ENCODE measurements around the gene SHISA5. TPM values are rescaled to one million over a fixed set of nuclear protein-coding genes. Genes with fewer than 3 reads are reported as not detected.

Gene SHISA5
- total and polyA plus RNA-seq, 10 of the 15 experiments (the other 5 are each of a cell fraction or from before 2014, with no cell fraction given), result 17.1 to 148 (median 67.3) TPM

GRCh38 chr3:48446425-48447193 is 57.4 kb downstream of the SHISA5 start, which contains the start of gene ATRIP (continued):
- TF ChIP-seq SKIL (IDR thresholded peaks at IDR 0.05; ENCODE audit: low read depth, poor library complexity, severe bottlenecking) (no peak), STAT3 (IDR thresholded peaks at IDR 0.05; ENCODE audit: low read depth, low read length) (no peak), GATAD2B (conservative IDR thresholded peaks at IDR 0.05; ENCODE audit: low read depth) (no peak; the same call in none of the 2 replicates), ZNF274 (IDR thresholded peaks at IDR 0.05; ENCODE audit: insufficient read depth, insufficient read length) (no peak), RBBP5 (conservative IDR thresholded peaks at IDR 0.05) (0 out of 2 replicates have a peak, but pooled peaks have one; percentile 20), CBX3 (IDR thresholded peaks at IDR 0.05; ENCODE audit: borderline replicate concordance, low read depth) (no peak)

GRCh38 chr3:48446043-48446424 is 57.9 kb downstream of the SHISA5 start:
- BruUV-seq (replicated peaks), result TSS peak; percentile 89
- Histone ChIP-seq H4K20me1 (ENCODE audit: control insufficient read depth, insufficient read depth) (no peaks in the 10 kb centered on the region), H3K79me2 (ENCODE audit: control insufficient read depth, insufficient read depth, low read length) (peaks cover 41% of the 10 kb centered on the region), H3K27ac (ENCODE audit: control insufficient read depth, insufficient read depth) (peak overlapping the region; percentile 56), H3K4me3 (peak overlapping the region; percentile 74), H3K9me3 (replicated peaks; ENCODE audit: control insufficient read depth, insufficient read depth, low read length) (no peaks in the 10 kb centered on the region), H3K4me2 (ENCODE audit: control insufficient read depth, insufficient read depth) (peak overlapping the region; percentile 70), H3K36me3 (ENCODE audit: control insufficient read depth in 2 of 2, insufficient read depth in 2 of 2, low read length in 1 of 2) (peaks cover 0 to 3% of the 10 kb centered on the region in 2 experiments; a peak in 3 of 4 replicates), H3K27me3 (replicated peaks in 1 of 2; ENCODE audit: control insufficient read depth in 2 of 2, insufficient read depth in 2 of 2, low read length in 1 of 2) (no peaks in the 10 kb centered on the region), H3K9ac (ENCODE audit: control insufficient read depth, insufficient read depth, low read length) (peak overlapping the region; percentile 87), H3K4me1 (ENCODE audit: control insufficient read depth, insufficient read depth, low read length) (peaks cover 14% of the 10 kb centered on the region), H2AFZ (ENCODE audit: control insufficient read depth, low read depth, low read length) (peak overlapping the region; percentile 91)
- no peak for DNase-seq (ENCODE audit: low read depth, low spot score)
- in situ Hi-C loops (cut with MboI), result no loop called here
- intact Hi-C loops (cut with micrococcal nuclease; ENCODE audit: unreplicated experiment), result loop anchor here (5.0 kb wide), 2 partner anchors 61 to 111 kb away; partner anchors contain the start of gene PFKFB4
- ChIA-PET RAD21 (ENCODE audit: unreplicated experiment) (interaction anchor here (0.9 to 2.6 kb wide), 5 partner anchors 10 to 189 kb away, joined by 3 to 20 read pairs (median 6); partner anchors contain the start of genes PFKFB4 and SLC26A6), CTCF (interaction anchor here (0.7 to 5.8 kb wide), 6 partner anchors 9 to 116 kb away, joined by 3 to 69 read pairs (median 4); no protein-coding TSS in a partner anchor), SMC1A (ENCODE audit: uncharacterized antibody, unreplicated experiment) (interaction anchor here (1.0 to 3.3 kb wide), 5 partner anchors 10 to 110 kb away, joined by 3 to 16 read pairs (median 5); no protein-coding TSS in a partner anchor), POLR2A (interaction anchor here (0.6 to 2.2 kb wide), 11 partner anchors 8 to 983 kb away, joined by 3 to 9 read pairs (median 4); partner anchors contain the start of genes NICN1, QRICH1 and SLC26A6)
- no peak for ATAC-seq
- TF ChIP-seq PRDM15 (CRISPR knock-in tag; IDR thresholded peaks at IDR 0.05), result no peak
- TF ChIP-seq MEF2A (IDR thresholded peaks at IDR 0.05; ENCODE audit: insufficient read depth, low read depth, low read length), result no peak
- no peak for TF ChIP-seq STAT3 (IDR thresholded peaks at IDR 0.05; ENCODE audit: low read depth, low read length)
- TF ChIP-seq EGR1 (IDR thresholded peaks at IDR 0.05; ENCODE audit: borderline replicate concordance in 1 of 2, low read depth in 2 of 2, low read length in 2 of 2), result no peak
- TF ChIP-seq TARDBP (IDR thresholded peaks at IDR 0.05; ENCODE audit: borderline replicate concordance), result no peak
- no peak for TF ChIP-seq RCOR1 (conservative IDR thresholded peaks at IDR 0.05; ENCODE audit: low read depth, low read length)
- no peak for TF ChIP-seq IKZF1 (conservative IDR thresholded peaks at IDR 0.05)
- no peak for TF ChIP-seq ZNF274 (IDR thresholded peaks at IDR 0.05; ENCODE audit: insufficient read depth, insufficient read length)
- no peak for TF ChIP-seq CBFB (IDR thresholded peaks at IDR 0.05; ENCODE audit: low read depth)
- 7% methylated on average over 6 of the region's 6 CpGs for WGBS (ENCODE audit: insufficient coverage, insufficient replicate concordance, low lambda C conversion rate, missing lambda C conversion rate)
- FAIRE-seq, result no peak
